Nephron progenitor cell (in vitro differentiated cells): Measurements from ENCODE around the gene CELSR2.

Experiments
- DNase-seq: peaks from one replicate; pipeline ENCODE4 v3.0.0; 2021
- H3K27ac Mint-ChIP-seq: 2 replicates; pipeline ENCODE4 v1.8.0; 2021; ENCODE audit warnings: mild to moderate bottlenecking, moderate library complexity, mixed read lengths
- H3K27me3 Mint-ChIP-seq: 2 replicates; pipeline ENCODE4 v1.8.0; 2021; ENCODE audit warnings: mild to moderate bottlenecking, low read depth, mixed read lengths; ENCODE audit not compliant: poor library complexity
- H3K36me3 Mint-ChIP-seq: 2 replicates; pipeline ENCODE4 v1.8.0; 2021; ENCODE audit warnings: low read depth, mixed read lengths
- H3K4me1 Mint-ChIP-seq: 2 replicates; pipeline ENCODE4 v1.8.0; 2021; ENCODE audit warnings: mixed read lengths
- H3K4me3 Mint-ChIP-seq: 2 replicates; pipeline ENCODE4 v1.8.0; 2021; ENCODE audit warnings: mild to moderate bottlenecking, moderate library complexity, mixed read lengths
- H3K9me3 Mint-ChIP-seq: 2 replicates; pipeline ENCODE4 v1.8.0; 2021; ENCODE audit warnings: mild to moderate bottlenecking, moderate library complexity, mixed read lengths
- CTCF ChIP-seq: fragments of 200-600 bp; sonication (generic); IDR thresholded peaks from 2 replicates; pipeline ENCODE4 v1.5.0; 2021; ENCODE audit warnings: antibody characterized with exemption

CELSR2 gene

GRCh38 chr1:109314795-109315194 is 65.5 kb downstream of the CELSR2 start:
- Mint-ChIP-seq H3K4me3 (no peak overlapping the region), H3K36me3 (peaks cover 54% of the 10 kb centered on the region), H3K27ac (no peak overlapping the region), H3K9me3 (no peaks in the 10 kb centered on the region), H3K4me1 (peaks cover 10% of the 10 kb centered on the region), H3K27me3 (no peaks in the 10 kb centered on the region)
- no peak for TF ChIP-seq CTCF
- no peak for DNase-seq

- Mint-ChIP-seq H3K36me3 (peaks cover 58% of the 10 kb centered on the region), H3K4me3 (no peak overlapping the region), H3K27me3 (no peaks in the 10 kb centered on the region), H3K27ac (no peak overlapping the region), H3K9me3 (no peaks in the 10 kb centered on the region), H3K4me1 (peaks cover 10% of the 10 kb centered on the region)
- DNase-seq: no peak
- TF ChIP-seq CTCF: no peak
These were observed 65.9 kb downstream of the CELSR2 start for GRCh38 chr1:109315288-109315687.

- no peaks in the 10 kb centered on the region for H3K9me3 Mint-ChIP-seq
- no peak overlapping the region for H3K27ac Mint-ChIP-seq
- peaks cover 10% of the 10 kb centered on the region for H3K4me1 Mint-ChIP-seq
- H3K36me3 Mint-ChIP-seq: peaks cover 68% of the 10 kb centered on the region
- H3K27me3 Mint-ChIP-seq: no peaks in the 10 kb centered on the region
- no peak overlapping the region for H3K4me3 Mint-ChIP-seq
- no peak for DNase-seq
- TF ChIP-seq CTCF: no peak
These were observed 67.2 kb downstream of the CELSR2 start for GRCh38 chr1:109316506-109316905.

GRCh38 chr1:109319114-109319513 is 69.8 kb downstream of the CELSR2 start:
- Mint-ChIP-seq H3K9me3 (no peaks in the 10 kb centered on the region), H3K4me1 (peaks cover 10% of the 10 kb centered on the region), H3K36me3 (peaks cover 65% of the 10 kb centered on the region), H3K27me3 (no peaks in the 10 kb centered on the region), H3K27ac (peak overlapping the region; percentile 30), H3K4me3 (no peak overlapping the region)
- DNase-seq: no peak
- no peak for TF ChIP-seq CTCF

GRCh38 chr1:109322974-109323373 is 73.6 kb downstream of the CELSR2 start:
- Mint-ChIP-seq H3K4me3 (no peak overlapping the region), H3K27ac (no peak overlapping the region), H3K27me3 (no peaks in the 10 kb centered on the region), H3K4me1 (peaks cover 10% of the 10 kb centered on the region), H3K9me3 (no peaks in the 10 kb centered on the region), H3K36me3 (peaks cover 45% of the 10 kb centered on the region)
- no peak for TF ChIP-seq CTCF
- no peak for DNase-seq
